SH-SY5Y (cell line): ENCODE data around the gene FGB.

ENCODE experiments used
- GATA2 ChIP-seq: IDR thresholded peaks from 2 replicates; pipeline ENCODE4 v1.6.1; 2011; ENCODE audit warnings: mild to moderate bottlenecking, low read depth, low read length
- GATA3 ChIP-seq: IDR thresholded peaks from 2 replicates; pipeline ENCODE4 v1.6.1; 2011; ENCODE audit warnings: low read depth, mild to moderate bottlenecking, low read length, moderate library complexity

- TF ChIP-seq GATA3: no peak
- 0 out of 2 replicates have a peak, but pooled peaks have one; percentile 22 for TF ChIP-seq GATA2
These were observed 12.7 kb upstream of the FGB start, which contains the start of gene PLRG1 for GRCh38 chr4:154549894-154550790.
